Mesenchymal stem cell (in vitro differentiated cells and primary cell): ENCODE results near the gene GEMIN7. TPM values are rescaled to one million over a fixed set of nuclear protein-coding genes. Genes with fewer than 3 reads are reported as not detected.

ENCODE experiments used
- DNase-seq: peaks from one replicate; pipeline ENCODE4 v3.0.0-alpha.2; 2013
- H2AFZ ChIP-seq: one replicate; pipeline ENCODE4 v1.6.1; 2013; ENCODE audit warnings: low read depth, mild to moderate bottlenecking, control low read depth, inconsistent platforms, low read length, moderate library complexity
- H2AK5ac ChIP-seq: 2 replicates; pipeline ENCODE4 v1.6.1; 2013; ENCODE audit warnings: low read length, moderate library complexity, mild to moderate bottlenecking, inconsistent platforms; ENCODE audit not compliant: severe bottlenecking
- H2BK120ac ChIP-seq: one replicate; pipeline ENCODE4 v1.6.1; 2013; ENCODE audit warnings: low read depth, mild to moderate bottlenecking, inconsistent platforms, low read length, moderate library complexity
- H2BK12ac ChIP-seq, 2 experiments: one replicate each; pipeline ENCODE4 v1.6.1; 2013; ENCODE audit warnings: inconsistent platforms in 2 of 2, low read length in 2 of 2, mild to moderate bottlenecking in 2 of 2, moderate library complexity in 2 of 2, control low read depth in 1 of 2
- H2BK15ac ChIP-seq: one replicate; pipeline ENCODE4 v1.6.1; 2013; ENCODE audit warnings: mild to moderate bottlenecking, low read depth, inconsistent platforms; ENCODE audit not compliant: poor library complexity, severe bottlenecking
- H2BK5ac ChIP-seq: 2 replicates; pipeline ENCODE4 v1.6.1; 2013; ENCODE audit warnings: low read depth, mild to moderate bottlenecking, low read length, control low read depth, inconsistent platforms; ENCODE audit not compliant: poor library complexity, severe bottlenecking
- H3K14ac ChIP-seq, 2 experiments: one replicate each; pipeline ENCODE4 v1.6.1; 2013; ENCODE audit warnings: inconsistent platforms in 2 of 2, low read length in 2 of 2, control low read depth in 1 of 2, mild to moderate bottlenecking in 1 of 2, moderate library complexity in 1 of 2
- H3K18ac ChIP-seq, 2 experiments: one replicate each; pipeline ENCODE4 v1.6.1; 2013; ENCODE audit warnings: inconsistent platforms in 2 of 2, low read length in 2 of 2, control low read depth in 1 of 2, low read depth in 1 of 2, mild to moderate bottlenecking in 1 of 2
- H3K23ac ChIP-seq, 2 experiments: one replicate each; pipeline ENCODE4 v1.6.1; 2013; ENCODE audit warnings: inconsistent platforms in 2 of 2, low read length in 2 of 2, mild to moderate bottlenecking in 2 of 2, moderate library complexity in 2 of 2, control low read depth in 1 of 2
- H3K27ac ChIP-seq: 2 replicates; pipeline ENCODE4 v1.5.1; 2013; ENCODE audit warnings: mild to moderate bottlenecking, moderate library complexity, low read length, control low read depth, inconsistent platforms; ENCODE audit not compliant: poor library complexity, severe bottlenecking
- H3K27me3 ChIP-seq, 2 experiments: 2 replicates each; pipeline versions ENCODE4 v1.6.1 to v1.7.0; 2013; ENCODE audit warnings: low read length in 2 of 2, mild to moderate bottlenecking in 2 of 2, moderate library complexity in 2 of 2, control low read depth in 1 of 2, inconsistent platforms in 1 of 2; ENCODE audit not compliant: control insufficient read depth in 1 of 2, insufficient read depth in 1 of 2
- H3K36me3 ChIP-seq, 2 experiments: 2 replicates each; pipeline versions ENCODE4 v1.6.1 to v1.7.0; 2013; ENCODE audit warnings: low read length in 2 of 2, control low read depth in 1 of 2, inconsistent platforms in 1 of 2, low read depth in 1 of 2, mild to moderate bottlenecking in 1 of 2; ENCODE audit not compliant: insufficient read depth in 2 of 2, control insufficient read depth in 1 of 2
- H3K4ac ChIP-seq, 2 experiments: one replicate each; pipeline ENCODE4 v1.6.1; 2013; ENCODE audit warnings: inconsistent platforms in 2 of 2, low read length in 2 of 2, mild to moderate bottlenecking in 2 of 2, moderate library complexity in 2 of 2, control low read depth in 1 of 2, low read depth in 1 of 2
- H3K4me1 ChIP-seq: 2 replicates; pipeline ENCODE4 v1.6.1; 2013; ENCODE audit warnings: low read depth, low read length, control low read depth; ENCODE audit not compliant: control insufficient read depth, insufficient read depth
- H3K4me2 ChIP-seq: 2 replicates; pipeline ENCODE4 v1.6.1; 2013; ENCODE audit warnings: low read length, mild to moderate bottlenecking, inconsistent platforms; ENCODE audit not compliant: poor library complexity, severe bottlenecking
- H3K4me3 ChIP-seq, 2 experiments: 2 replicates each; pipeline versions ENCODE4 v1.5.1 to v1.7.0; 2013; ENCODE audit warnings: low read length in 2 of 2, mild to moderate bottlenecking in 2 of 2, control low read depth in 1 of 2, low read depth in 1 of 2; ENCODE audit not compliant: insufficient read depth in 1 of 2
- H3K79me1 ChIP-seq: replicated peaks from 2 replicates; pipeline ENCODE4 v1.6.1; 2013; ENCODE audit warnings: mild to moderate bottlenecking, control low read depth, low read length, inconsistent platforms; ENCODE audit not compliant: poor library complexity, severe bottlenecking
- H3K9ac ChIP-seq: 2 replicates; pipeline ENCODE4 v1.7.0; 2013; ENCODE audit warnings: mild to moderate bottlenecking, low read length, moderate library complexity
- H3K9me3 ChIP-seq: 2 replicates; pipeline ENCODE4 v1.7.0; 2013; ENCODE audit warnings: mild to moderate bottlenecking, low read length; ENCODE audit not compliant: control insufficient read depth
- H4K8ac ChIP-seq: one replicate; pipeline ENCODE4 v1.6.1; 2013; ENCODE audit warnings: inconsistent platforms, mild to moderate bottlenecking, low read length, moderate library complexity
- H4K91ac ChIP-seq: one replicate; pipeline ENCODE4 v1.6.1; 2013; ENCODE audit warnings: mild to moderate bottlenecking, low read length, inconsistent platforms
- WGBS: methylation state at CpG from one replicate; pipeline ENCODE4 v1.1.7; 2013; ENCODE audit warnings: mixed read lengths; 5-methylcytosine and 5-hydroxymethylcytosine counted together
- small RNA-seq: library from polyadenylated mRNA; stranded (forward); fragments of <200 nt; extraction: miRNeasy Mini kit (QIAGEN cat#:217004); gene quantifications from one replicate; pipeline ENCODE3, GENCODE V24; 2013; ENCODE audit warnings: low read depth

GEMIN7 gene

GRCh38 chr19:45140144-45140503 lies 61.1 kb downstream of the GEMIN7 start:
- no peak overlapping the region for H3K23ac ChIP-seq
- peaks cover 29 to 58% of the 10 kb centered on the region in 2 experiments for H3K36me3 ChIP-seq
- H2AFZ ChIP-seq = no peak overlapping the region
- no peak overlapping the region for H3K18ac ChIP-seq
- H3K79me1 ChIP-seq = peaks cover 53% of the 10 kb centered on the region
- H2AK5ac ChIP-seq = no peak overlapping the region
- H3K4me3 ChIP-seq = no peak overlapping the region
- H4K8ac ChIP-seq = no peak overlapping the region
- H2BK120ac ChIP-seq = no peak overlapping the region
- no peak overlapping the region for H3K4me2 ChIP-seq
- H3K4me1 ChIP-seq = peaks cover 10% of the 10 kb centered on the region
- no peak overlapping the region for H2BK15ac ChIP-seq
- 92% methylated on average over 8 of the region's 8 CpGs for WGBS
- no peak overlapping the region for H3K4ac ChIP-seq
- H3K14ac ChIP-seq = no peak overlapping the region
- H2BK5ac ChIP-seq = no peak overlapping the region
- H3K27ac ChIP-seq = no peak overlapping the region
- no peaks in the 10 kb centered on the region for H3K27me3 ChIP-seq
- H3K9me3 ChIP-seq = no peaks in the 10 kb centered on the region
- H4K91ac ChIP-seq = no peak overlapping the region
- no peak for DNase-seq
- H2BK12ac ChIP-seq = no peak overlapping the region
- no peak overlapping the region for H3K9ac ChIP-seq

GRCh38 chr19:45140533-45140932 lies 61.5 kb downstream of the GEMIN7 start:
- Histone ChIP-seq H2AFZ (no peak overlapping the region), H3K18ac (no peak overlapping the region), H3K9ac (no peak overlapping the region), H2BK120ac (no peak overlapping the region), H2AK5ac (no peak overlapping the region), H3K36me3 (peaks cover 32 to 59% of the 10 kb centered on the region in 2 experiments), H3K4me1 (peaks cover 10% of the 10 kb centered on the region), H3K4me3 (no peak overlapping the region), H3K79me1 (peaks cover 53% of the 10 kb centered on the region), H3K14ac (no peak overlapping the region), H3K27me3 (no peaks in the 10 kb centered on the region), H3K4ac (no peak overlapping the region), H3K23ac (no peak overlapping the region), H2BK12ac (no peak overlapping the region), H3K27ac (no peak overlapping the region), H2BK5ac (no peak overlapping the region), H4K8ac (no peak overlapping the region), H2BK15ac (no peak overlapping the region), H3K9me3 (no peaks in the 10 kb centered on the region), H3K4me2 (no peak overlapping the region), H4K91ac (no peak overlapping the region)
- no peak for DNase-seq
- 98% methylated on average over 11 of the region's 11 CpGs for WGBS

Small RNA genes within 50 kb of the gene (small RNA-seq; reads per million reads assigned to genes)
- gene RNU6-611P = not detected
